GM12892 (cell line): ENCODE results near the gene JAKMIP1.

ENCODE experiments used
- POLR2A ChIP-seq: IDR thresholded peaks from 2 replicates; pipeline ENCODE4 v1.6.1; 2011; ENCODE audit warnings: low read depth, low read length, control low read depth
- POLR2AphosphoS5 ChIP-seq: IDR thresholded peaks from 2 replicates; pipeline ENCODE4 v1.6.1; 2011; ENCODE audit warnings: low read depth, low read length, control low read depth
- TAF1 ChIP-seq: IDR thresholded peaks from 2 replicates; pipeline ENCODE4 v1.6.1; 2011; ENCODE audit warnings: low read depth, mild to moderate bottlenecking, control low read depth, low read length, borderline replicate concordance

GRCh38 chr4:6095023-6095752, 105.2 kb downstream of the JAKMIP1 start:
- TF ChIP-seq POLR2A (no peak), POLR2AphosphoS5 (no peak), TAF1 (no peak)
